ENCODE data around the gene WIPI1. TPM values are rescaled to one million over a fixed set of nuclear protein-coding genes. Genes with fewer than 3 reads are reported as not detected.
"Not testable (repeated sequence)": the region's sequence is repeated elsewhere in the genome, so short reads cannot be mapped to it uniquely, and the experiment has no call there.

Gene WIPI1
- total and polyA plus RNA-seq, 2 of the 13 experiments (the other 11 are each of a cell fraction or from before 2014, with no cell fraction given): 29.4 to 141 TPM

DNA sequence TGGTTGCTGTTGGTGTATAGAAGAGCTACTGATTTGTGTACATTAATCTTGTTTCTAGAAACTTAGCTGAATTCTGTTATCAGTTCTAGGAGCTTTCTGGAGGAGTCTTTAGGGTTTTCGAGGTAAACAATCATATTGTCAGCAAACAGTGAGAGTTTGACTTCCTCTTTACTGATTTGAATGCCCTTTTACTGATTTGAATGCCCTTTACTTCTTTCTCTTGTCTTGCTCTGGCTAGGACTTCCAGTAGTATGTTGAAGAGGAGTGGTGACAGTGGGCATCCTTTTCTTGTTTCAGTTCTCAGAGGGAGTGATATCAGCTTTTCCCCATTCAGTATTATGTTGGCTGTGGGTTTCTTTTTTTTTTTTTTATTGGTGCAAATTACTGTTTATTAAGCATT, 49.6 kb downstream of the WIPI1 start:
- H3K4me3 ChIP-seq (replicated peaks in 1 of 3; ENCODE audit: insufficient read depth in 1 of 3, low read depth in 2 of 3, low read length in 3 of 3); H3K9me3 ChIP-seq (ENCODE audit: low read length); intact Hi-C loops (cut with micrococcal nuclease; ENCODE audit: unreplicated experiment); H3K9ac ChIP-seq (ENCODE audit: insufficient read depth, low read depth, low read length); H3K4me1 ChIP-seq (ENCODE audit: insufficient read depth, low read length); CTCF ChIA-PET (ENCODE audit: low intra/inter-chr PET ratio, low total read pairs); DNase-seq (ENCODE audit: low spot score); H3K27ac ChIP-seq (ENCODE audit: extremely low read length, insufficient read depth, low read length); BruUV-seq (replicated peaks); H2AFZ ChIP-seq (ENCODE audit: low read length); H3K27me3 ChIP-seq (ENCODE audit: control insufficient read depth in 1 of 2, insufficient read depth in 2 of 2, low read length in 2 of 2); POLR2A ChIA-PET; FAIRE-seq; ATAC-seq; H3K36me3 ChIP-seq (replicated peaks in 1 of 2; ENCODE audit: control insufficient read depth in 1 of 2, insufficient read depth in 2 of 2, low read length in 2 of 2); H3K79me2 ChIP-seq (ENCODE audit: insufficient read depth, low read length); H4K20me1 ChIP-seq (ENCODE audit: insufficient read depth, low read length); H3K4me2 ChIP-seq (ENCODE audit: low read depth, low read length); in situ Hi-C loops (cut with HindIII; ENCODE audit: extremely low pct_ligation_motif_present, low pct_unique_long_range_greater_than_20kb): not testable (repeated sequence)
- 50% methylated on average over 1 of the region's 1 CpG for WGBS (ENCODE audit: low lambda C conversion rate)

DNA sequence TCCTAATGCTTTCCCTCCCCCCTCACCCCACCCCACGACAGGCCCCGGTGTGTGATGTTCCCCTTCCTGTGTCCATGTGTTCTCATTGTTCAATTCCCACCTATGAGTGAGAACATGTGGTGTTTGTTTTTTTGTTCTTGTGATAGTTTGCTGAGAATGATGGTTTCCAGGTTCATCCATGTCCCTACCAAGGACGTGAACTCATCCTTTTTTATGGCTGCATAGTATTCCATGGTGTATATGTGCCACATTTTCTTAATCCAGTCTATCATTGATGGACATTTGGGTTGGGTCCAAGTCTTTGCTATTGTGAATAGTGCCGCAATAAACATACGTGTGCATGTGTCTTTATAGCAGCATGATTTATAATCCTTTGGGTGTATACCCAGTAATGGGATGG, 53.5 kb downstream of the WIPI1 start:
- H4K20me1 ChIP-seq (ENCODE audit: insufficient read depth, low read length); H3K27me3 ChIP-seq (ENCODE audit: control insufficient read depth in 1 of 2, insufficient read depth in 2 of 2, low read length in 2 of 2); H3K4me2 ChIP-seq (ENCODE audit: low read depth, low read length); DNase-seq (ENCODE audit: low spot score); H3K79me2 ChIP-seq (ENCODE audit: insufficient read depth, low read length); POLR2A ChIA-PET; H3K4me3 ChIP-seq (replicated peaks in 1 of 3; ENCODE audit: insufficient read depth in 1 of 3, low read depth in 2 of 3, low read length in 3 of 3); H3K27ac ChIP-seq (ENCODE audit: extremely low read length, insufficient read depth, low read length); H3K36me3 ChIP-seq (replicated peaks in 1 of 2; ENCODE audit: control insufficient read depth in 1 of 2, insufficient read depth in 2 of 2, low read length in 2 of 2); FAIRE-seq; BruUV-seq (replicated peaks); H3K9ac ChIP-seq (ENCODE audit: insufficient read depth, low read depth, low read length); H2AFZ ChIP-seq (ENCODE audit: low read length); CTCF ChIA-PET (ENCODE audit: low intra/inter-chr PET ratio, low total read pairs); ATAC-seq; H3K9me3 ChIP-seq (ENCODE audit: low read length); in situ Hi-C loops (cut with HindIII; ENCODE audit: extremely low pct_ligation_motif_present, low pct_unique_long_range_greater_than_20kb); intact Hi-C loops (cut with micrococcal nuclease; ENCODE audit: unreplicated experiment): not testable (repeated sequence)
- TF ChIP-seq, protein P1, sequence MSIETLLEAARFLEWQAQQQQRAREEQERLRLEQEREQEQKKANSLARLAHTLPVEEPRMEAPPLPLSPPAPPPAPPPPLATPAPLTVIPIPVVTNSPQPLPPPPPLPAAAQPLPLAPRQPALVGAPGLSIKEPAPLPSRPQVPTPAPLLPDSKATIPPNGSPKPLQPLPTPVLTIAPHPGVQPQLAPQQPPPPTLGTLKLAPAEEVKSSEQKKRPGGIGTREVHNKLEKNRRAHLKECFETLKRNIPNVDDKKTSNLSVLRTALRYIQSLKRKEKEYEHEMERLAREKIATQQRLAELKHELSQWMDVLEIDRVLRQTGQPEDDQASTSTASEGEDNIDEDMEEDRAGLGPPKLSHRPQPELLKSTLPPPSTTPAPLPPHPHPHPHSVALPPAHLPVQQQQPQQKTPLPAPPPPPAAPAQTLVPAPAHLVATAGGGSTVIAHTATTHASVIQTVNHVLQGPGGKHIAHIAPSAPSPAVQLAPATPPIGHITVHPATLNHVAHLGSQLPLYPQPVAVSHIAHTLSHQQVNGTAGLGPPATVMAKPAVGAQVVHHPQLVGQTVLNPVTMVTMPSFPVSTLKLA (IDR thresholded peaks at IDR 0.05): peak; percentile 38; the same call in 1 of the 2 replicates
- WGBS (ENCODE audit: low lambda C conversion rate): 91% methylated on average over 5 of the region's 5 CpGs
- H3K4me1 ChIP-seq (ENCODE audit: insufficient read depth, low read length): peaks cover 27% of the 10 kb centered on the region

All from HepG2 (cell line).